Activated CD4-positive, CD25-positive, alpha-beta regulatory T cell treated with anti-CD3 and anti-CD28 coated beads, Interleukin-2, amount 50 U/mL, for 24 hours (primary cell): ENCODE measurements around the gene MYLK4.

Source experiments
- ATAC-seq, 2 donors: fragments of 150-1000 bp; cut with Tn5 transposase; one replicate each; pipeline ENCODE4 v1.10.0; 2021; ENCODE audit warnings: mild to moderate bottlenecking in 1 of 2, moderate library complexity in 1 of 2

The MYLK4 gene

GRCh38 chr6:2624177-2624576 lies 126.5 kb downstream of the MYLK4 start:
- ATAC-seq: no peak

- ATAC-seq: no peak
Measured at GRCh38 chr6:2623295-2623694, 127.4 kb downstream of the MYLK4 start.

- no peak for ATAC-seq
Measured at GRCh38 chr6:2622671-2623070, 128.1 kb downstream of the MYLK4 start.

GRCh38 chr6:2619651-2620050 lies 131.1 kb downstream of the MYLK4 start:
- ATAC-seq: no peak

GRCh38 chr6:2617729-2618128 lies 133.0 kb downstream of the MYLK4 start:
- ATAC-seq: no peak

GRCh38 chr6:2616811-2617210 lies 133.9 kb downstream of the MYLK4 start:
- ATAC-seq: no peak

- no peak for ATAC-seq
Measured at GRCh38 chr6:2615251-2615650, 135.5 kb downstream of the MYLK4 start.

- ATAC-seq: no peak
Measured at GRCh38 chr6:2614846-2615245, 135.9 kb downstream of the MYLK4 start.

- ATAC-seq: no peak
Measured at GRCh38 chr6:2614155-2614554, 136.6 kb downstream of the MYLK4 start.
